Uterus (tissue), 2 donors: ENCODE measurements around the gene COL4A6.

Source experiments
- POLR2A ChIP-seq, 2 donors: fragments of 450-650 bp; IDR thresholded peaks; one replicate each; pipeline ENCODE4 v1.6.1; 2016; ENCODE audit warnings: antibody characterized with exemption in 2 of 2, mild to moderate bottlenecking in 1 of 2, moderate library complexity in 1 of 2
- TF ChIP-seq, protein P1 (sequence below), 4 experiments: fragments of 200-600 bp in 2 of 4; fragments of 450-650 bp in 2 of 4; sonication (generic) in 2 of 4; IDR thresholded peaks; one replicate each; pipeline ENCODE4 v1.5.1; 2016 to 2019; ENCODE audit warnings: antibody characterized with exemption in 4 of 4, mild to moderate bottlenecking in 2 of 4, moderate library complexity in 1 of 4

DNA sequence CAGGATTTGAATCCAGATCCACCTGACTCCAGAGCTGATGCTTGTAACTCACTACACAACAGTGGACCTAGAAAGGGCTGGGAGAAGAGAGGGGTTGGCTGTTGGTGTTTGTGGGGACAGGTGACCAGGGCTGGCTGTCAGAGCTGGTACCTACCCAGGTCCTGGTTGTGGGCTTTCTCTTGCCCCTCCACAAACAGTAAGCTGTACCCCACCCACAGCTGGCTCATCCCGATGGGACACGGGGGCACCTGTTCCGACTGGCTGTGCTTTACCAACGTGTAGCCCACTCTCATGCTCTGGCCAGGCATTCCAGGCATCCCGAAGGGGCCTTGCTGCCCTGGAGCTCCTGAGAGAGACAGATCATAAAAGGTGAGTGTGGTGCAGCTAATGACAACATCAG lies 277.9 kb downstream of the COL4A6 start:
- TF ChIP-seq, protein P1, sequence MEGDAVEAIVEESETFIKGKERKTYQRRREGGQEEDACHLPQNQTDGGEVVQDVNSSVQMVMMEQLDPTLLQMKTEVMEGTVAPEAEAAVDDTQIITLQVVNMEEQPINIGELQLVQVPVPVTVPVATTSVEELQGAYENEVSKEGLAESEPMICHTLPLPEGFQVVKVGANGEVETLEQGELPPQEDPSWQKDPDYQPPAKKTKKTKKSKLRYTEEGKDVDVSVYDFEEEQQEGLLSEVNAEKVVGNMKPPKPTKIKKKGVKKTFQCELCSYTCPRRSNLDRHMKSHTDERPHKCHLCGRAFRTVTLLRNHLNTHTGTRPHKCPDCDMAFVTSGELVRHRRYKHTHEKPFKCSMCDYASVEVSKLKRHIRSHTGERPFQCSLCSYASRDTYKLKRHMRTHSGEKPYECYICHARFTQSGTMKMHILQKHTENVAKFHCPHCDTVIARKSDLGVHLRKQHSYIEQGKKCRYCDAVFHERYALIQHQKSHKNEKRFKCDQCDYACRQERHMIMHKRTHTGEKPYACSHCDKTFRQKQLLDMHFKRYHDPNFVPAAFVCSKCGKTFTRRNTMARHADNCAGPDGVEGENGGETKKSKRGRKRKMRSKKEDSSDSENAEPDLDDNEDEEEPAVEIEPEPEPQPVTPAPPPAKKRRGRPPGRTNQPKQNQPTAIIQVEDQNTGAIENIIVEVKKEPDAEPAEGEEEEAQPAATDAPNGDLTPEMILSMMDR (IDR thresholded peaks at IDR 0.05), result no peak
- TF ChIP-seq POLR2A (IDR thresholded peaks at IDR 0.05), result no peak
